Endometrial microvascular endothelial cells (primary cell): Measurements from ENCODE around the gene SLC22A31. TPM values are rescaled to one million over a fixed set of nuclear protein-coding genes. Genes with fewer than 3 reads are reported as not detected.

ENCODE experiments used
- in situ Hi-C: cut with HindIII; loops from 2 replicates; pipeline ENCODE4 v1.10.0; 2017; ENCODE audit warnings: low sequenced_read_pairs, low pct_unique_long_range_greater_than_20kb; ENCODE audit errors: inconsistent ontology term
- total RNA-seq: library from RNA; depleted of rRNA; stranded (reverse); fragments of >200 nt; gene quantifications from one replicate; pipeline ENCODE4 v1.2.3, GENCODE V29; 2015; ENCODE audit errors: inconsistent ontology term

The SLC22A31 gene
- total RNA-seq, 1 donor from 2014 or later, result not detected

- in situ Hi-C loops, result no loop called here
Measured at GRCh38 chr16:89184933-89185794, 15.2 kb downstream of the SLC22A31 start.

DNA sequence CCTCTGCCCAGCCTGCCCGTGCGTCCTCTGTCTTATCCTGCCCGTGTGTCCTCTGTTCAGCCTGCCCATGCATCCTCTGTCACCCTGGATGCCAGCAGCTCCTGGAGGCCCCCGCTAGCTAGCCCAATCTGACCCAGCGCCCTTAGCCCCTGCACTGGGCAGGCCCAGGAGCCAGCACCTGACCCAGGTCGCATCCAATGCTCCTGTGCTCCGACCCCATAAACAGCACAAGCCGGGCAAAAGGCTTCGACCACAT is 15.7 kb downstream of the SLC22A31 start:
- in situ Hi-C loops, result no loop called here

- in situ Hi-C loops, result no loop called here
Measured at GRCh38 chr16:89183975-89184676, 16.2 kb downstream of the SLC22A31 start.

- in situ Hi-C loops, result no loop called here
Measured at GRCh38 chr16:89183463-89183862, 16.9 kb downstream of the SLC22A31 start.

- in situ Hi-C loops, result no loop called here
Measured at GRCh38 chr16:89179656-89180315, 20.6 kb downstream of the SLC22A31 start.

GRCh38 chr16:89179148-89179484 is 21.2 kb downstream of the SLC22A31 start:
- in situ Hi-C loops, result no loop called here

DNA sequence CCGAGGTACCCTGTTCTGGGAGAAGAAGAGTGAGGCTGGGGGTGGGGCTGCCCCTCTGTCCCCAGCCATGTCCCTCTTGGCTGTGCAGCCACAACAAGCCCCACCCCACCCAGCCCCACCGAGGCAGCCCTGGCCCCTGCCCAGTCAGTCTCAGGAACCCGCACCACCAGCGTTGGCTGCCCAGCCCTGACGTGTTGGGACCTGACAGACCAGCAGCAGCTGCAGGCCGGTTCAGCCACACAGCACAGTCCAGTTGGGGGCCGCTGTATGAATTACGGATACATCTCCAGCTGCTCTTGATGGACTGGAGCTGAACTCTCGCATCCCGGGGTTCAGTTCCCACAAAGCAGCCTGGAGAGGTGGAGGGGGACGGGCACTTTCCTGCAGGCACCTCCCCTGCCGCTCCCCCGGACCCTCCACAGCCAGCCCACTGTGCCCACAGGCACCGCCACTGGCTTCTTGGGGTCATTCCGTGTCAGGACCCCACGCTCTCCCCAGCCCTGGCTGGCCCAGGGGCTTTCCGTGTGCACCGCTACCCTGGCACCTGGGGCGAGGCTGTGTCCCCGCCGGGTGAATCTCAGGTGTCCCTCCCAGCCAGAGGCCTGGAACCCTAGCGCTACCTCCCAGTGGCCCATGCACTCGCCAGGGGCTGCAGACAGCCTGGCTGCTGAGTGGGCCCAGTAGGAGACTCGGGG is 21.7 kb downstream of the SLC22A31 start:
- in situ Hi-C loops, result no loop called here

GRCh38 chr16:89177501-89177900 is 22.8 kb downstream of the SLC22A31 start:
- in situ Hi-C loops, result no loop called here

GRCh38 chr16:89176717-89177116 is 23.6 kb downstream of the SLC22A31 start:
- in situ Hi-C loops, result no loop called here

DNA sequence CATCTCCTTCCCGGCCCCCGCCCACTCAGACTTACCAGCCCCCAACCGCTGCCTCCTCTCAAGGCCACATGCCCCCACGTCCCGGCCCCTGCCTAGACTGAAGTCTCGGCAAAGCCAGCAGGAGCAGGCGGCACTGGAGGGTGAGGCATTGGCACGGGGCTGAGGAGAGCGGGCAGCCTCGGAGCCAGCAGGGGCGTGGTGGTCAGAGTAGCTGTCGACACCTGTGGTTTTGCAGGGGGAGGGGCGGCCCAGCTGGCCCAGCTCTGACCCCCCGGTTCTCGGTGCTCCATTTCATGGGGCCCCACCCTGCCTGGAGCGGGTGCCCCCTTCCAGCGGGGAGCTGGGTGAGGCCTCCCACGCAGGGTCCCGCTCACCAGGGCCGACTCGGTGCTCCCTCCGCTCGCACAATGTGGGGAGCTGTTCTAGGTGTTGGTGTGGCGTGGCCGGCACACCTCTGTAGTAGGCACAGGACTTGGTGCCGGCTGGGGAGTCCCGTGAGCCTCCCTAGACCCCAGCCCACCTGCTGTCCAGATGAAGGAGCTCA is 24.1 kb downstream of the SLC22A31 start:
- in situ Hi-C loops, result no loop called here

- in situ Hi-C loops, result no loop called here
Measured at GRCh38 chr16:89175280-89176146, 24.8 kb downstream of the SLC22A31 start.

DNA sequence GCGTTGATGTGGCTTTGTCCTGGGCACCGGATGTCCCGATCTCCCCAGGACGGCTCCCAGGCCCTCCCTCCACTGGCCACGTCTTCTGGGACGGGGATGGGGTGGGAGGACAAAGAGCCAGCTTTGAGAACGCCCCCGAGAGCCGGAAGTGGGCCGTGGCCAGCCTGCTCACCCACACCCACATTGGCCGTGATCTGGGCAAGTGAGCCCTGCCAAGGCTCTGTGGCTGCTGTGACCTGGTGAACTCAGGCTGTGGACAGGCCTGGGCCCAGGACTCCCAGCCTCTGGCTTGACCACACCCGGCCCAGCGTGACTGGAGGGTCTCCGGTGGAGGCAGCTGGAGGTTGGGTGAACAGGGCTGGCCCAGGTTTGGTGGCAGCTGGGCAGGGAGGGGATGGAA is 25.5 kb downstream of the SLC22A31 start:
- in situ Hi-C loops, result no loop called here

GRCh38 chr16:89174055-89174827 is 26.1 kb downstream of the SLC22A31 start:
- in situ Hi-C loops, result no loop called here

GRCh38 chr16:89173174-89173921 is 27.0 kb downstream of the SLC22A31 start:
- in situ Hi-C loops, result no loop called here

DNA sequence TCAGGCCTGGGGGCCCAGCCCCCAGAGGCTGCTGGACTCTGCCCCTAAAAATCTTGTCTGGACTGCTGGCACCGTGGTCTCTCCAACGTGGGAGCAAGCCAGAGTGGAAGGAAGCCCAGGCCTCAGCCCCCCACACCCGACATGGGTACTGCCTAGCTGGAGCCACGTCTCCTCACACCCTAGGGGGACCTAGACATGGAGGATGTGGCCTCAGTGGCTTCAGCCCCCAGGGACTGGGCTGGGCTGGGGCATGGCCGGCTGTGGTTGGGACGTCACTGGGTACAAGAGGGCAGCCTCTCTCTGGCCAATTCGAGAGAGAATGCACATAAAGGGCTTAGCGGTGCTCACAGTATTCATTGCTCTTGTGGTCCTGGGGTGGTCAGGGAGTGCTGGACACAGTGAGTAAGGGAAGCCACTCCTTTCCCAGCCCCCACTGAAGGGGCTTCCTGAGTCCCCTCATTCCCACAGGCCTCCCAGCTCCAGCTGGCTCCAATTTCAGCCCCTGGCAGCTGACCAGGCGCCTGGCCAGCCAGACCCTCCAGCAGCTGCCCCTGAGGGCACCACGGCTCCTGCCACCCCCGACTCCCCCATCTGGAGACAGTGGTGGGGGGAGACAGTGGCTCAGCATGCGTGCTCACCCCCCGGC is 27.7 kb downstream of the SLC22A31 start:
- in situ Hi-C loops, result no loop called here

GRCh38 chr16:89172171-89172527 is 28.2 kb downstream of the SLC22A31 start:
- in situ Hi-C loops, result no loop called here
